ENCODE results near the gene MRPL9.

MRPL9 gene

DNA sequence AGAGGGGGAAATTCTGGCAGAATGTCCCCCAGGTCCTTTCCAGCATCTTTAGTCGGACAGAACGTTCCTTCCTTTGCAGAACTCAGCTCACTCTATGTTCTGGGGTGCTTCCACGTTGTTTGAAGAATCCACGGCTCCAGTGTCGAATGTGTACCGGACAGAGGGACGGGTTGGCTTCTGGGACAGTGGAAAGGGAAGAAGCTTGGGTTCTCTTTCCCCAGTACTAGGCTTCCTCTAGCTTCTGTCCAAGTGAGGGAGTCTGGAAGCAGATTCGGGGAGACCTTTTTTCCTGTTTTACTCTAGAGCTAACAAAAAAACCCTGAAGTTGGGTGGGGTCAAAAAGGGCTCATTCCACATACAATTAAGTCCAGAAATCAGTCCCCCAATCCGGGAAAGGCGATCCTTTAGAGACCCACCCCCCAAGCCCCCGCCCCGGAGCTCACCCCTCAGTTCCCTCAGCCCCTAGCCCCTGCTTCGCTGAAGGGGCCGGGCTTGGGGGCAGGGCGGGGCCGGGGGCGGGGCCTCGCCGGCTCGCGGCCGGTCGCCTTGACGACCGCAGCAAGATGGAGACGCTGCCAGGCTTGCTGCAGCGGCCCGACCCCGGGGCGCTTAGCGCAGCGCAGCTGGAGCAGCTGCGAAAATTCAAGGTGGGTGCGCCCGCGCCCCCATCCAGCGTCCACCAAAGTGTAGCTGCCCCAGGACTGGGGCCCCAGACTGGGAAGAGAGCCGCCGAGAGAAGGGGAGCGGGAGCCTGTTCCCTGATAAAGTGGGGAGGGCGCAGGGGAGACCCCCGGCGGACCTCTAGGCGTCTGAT, 42.1 kb downstream of the MRPL9 start, which contains the start of gene RIIAD1:
Gene RIIAD1 (plus strand): TSS at position 549 of the 814 bp plus-strand sequence. CDS start 15 bp downstream, at position 564.
- Histone ChIP-seq H2BK15ac (ENCODE audit: low read length) (peak within 1 kb of the TSS; percentile 6), H3K4me2 (ENCODE audit: insufficient read depth, low read length, poor library complexity, severe bottlenecking) (peak within 1 kb of the TSS; percentile 76), H3K23ac (ENCODE audit: low read depth, low read length, poor library complexity) (no peak within 1 kb of the TSS), H2BK5ac (ENCODE audit: low read length) (no peak within 1 kb of the TSS), H3K27me3 (ENCODE audit: control insufficient read depth in 3 of 3, insufficient read depth in 3 of 3, low read depth in 1 of 3, low read length in 3 of 3) (peaks cover 0 to 81% (median 14%) of the 10 kb centered on the region in 3 experiments), H2AK5ac (ENCODE audit: low read depth, low read length) (no peak within 1 kb of the TSS), H3K79me1 (ENCODE audit: low read depth, low read length) (no peaks in the 10 kb centered on the region), H3K4me1 (ENCODE audit: control insufficient read depth in 2 of 2, insufficient read depth in 1 of 2, low read depth in 1 of 2, low read length in 2 of 2) (peaks cover 17 to 24% of the 10 kb centered on the region in 2 donors), H4K91ac (ENCODE audit: low read depth, low read length, poor library complexity) (no peak within 1 kb of the TSS), H3K18ac (ENCODE audit: low read length) (no peak within 1 kb of the TSS), H3K36me3 (replicated peaks in 1 of 2; ENCODE audit: control insufficient read depth in 2 of 2, insufficient read depth in 2 of 2, low read length in 2 of 2) (no peaks in the 10 kb centered on the region), H3K27ac (replicated peaks; ENCODE audit: low read length) (no peak within 1 kb of the TSS), H2BK12ac (ENCODE audit: low read length) (no peak within 1 kb of the TSS), H3K4me3 (ENCODE audit: low read length in 2 of 2) (peak within 1 kb of the TSS; percentile 36 to 79), H3K14ac (ENCODE audit: low read length) (no peak within 1 kb of the TSS), H3K4ac (ENCODE audit: low read length) (no peak within 1 kb of the TSS), H4K8ac (ENCODE audit: low read depth, low read length) (no peak within 1 kb of the TSS), H2BK120ac (ENCODE audit: low read depth, low read length) (no peak within 1 kb of the TSS), H3K9ac (ENCODE audit: low read depth, low read length, poor library complexity) (no peak within 1 kb of the TSS), H2AFZ (ENCODE audit: low read length) (peak within 1 kb of the TSS; percentile 88), H3K9me3 (replicated peaks in 1 of 2; ENCODE audit: control insufficient read depth in 2 of 2, insufficient read depth in 1 of 2, low read depth in 1 of 2, low read length in 2 of 2) (peaks cover 0 to 5% of the 10 kb centered on the region in 2 donors)
- DNase-seq (ENCODE audit: low spot score): peak; percentile 69
- WGBS, 2 donors (ENCODE audit: extremely low coverage in 2 of 2, insufficient read length in 2 of 2, insufficient replicate concordance in 1 of 2): no CpG with 5 or more reads among the region's 44 CpGs

DNA sequence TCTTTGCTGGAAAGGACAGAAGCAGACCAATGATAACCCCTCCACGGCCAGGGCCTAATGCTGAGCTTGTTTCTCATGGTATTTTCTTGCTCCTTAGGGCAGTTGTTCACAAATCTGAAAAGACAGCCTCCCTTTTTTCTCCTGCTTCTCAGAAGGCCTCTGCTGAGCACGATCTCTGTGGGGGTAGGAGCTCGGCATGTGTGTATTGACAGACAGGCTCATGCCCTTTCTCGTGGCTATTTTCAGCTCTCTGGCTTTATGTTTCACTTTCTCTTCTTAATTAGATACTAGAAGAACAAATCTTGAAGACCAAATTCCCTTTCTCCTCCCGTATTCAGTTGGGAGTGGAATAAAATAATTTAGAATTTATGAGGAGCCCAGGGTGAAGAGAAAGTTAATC, 42.7 kb downstream of the MRPL9 start:
- no peak for DNase-seq (ENCODE audit: low spot score)
- Histone ChIP-seq H3K9me3 (replicated peaks in 1 of 2; ENCODE audit: control insufficient read depth in 2 of 2, insufficient read depth in 1 of 2, low read depth in 1 of 2, low read length in 2 of 2) (peaks cover 0 to 5% of the 10 kb centered on the region in 2 donors), H3K4me1 (ENCODE audit: control insufficient read depth in 2 of 2, insufficient read depth in 1 of 2, low read depth in 1 of 2, low read length in 2 of 2) (peaks cover 22 to 30% of the 10 kb centered on the region in 2 donors), H3K4ac (ENCODE audit: low read length) (no peak overlapping the region), H3K14ac (ENCODE audit: low read length) (no peak overlapping the region), H2BK120ac (ENCODE audit: low read depth, low read length) (no peak overlapping the region), H3K79me1 (ENCODE audit: low read depth, low read length) (no peaks in the 10 kb centered on the region), H2BK5ac (ENCODE audit: low read length) (no peak overlapping the region), H3K27ac (replicated peaks; ENCODE audit: low read length) (no peak overlapping the region), H4K91ac (ENCODE audit: low read depth, low read length, poor library complexity) (no peak overlapping the region), H2AK5ac (ENCODE audit: low read depth, low read length) (no peak overlapping the region), H2BK15ac (ENCODE audit: low read length) (no peak overlapping the region), H3K9ac (ENCODE audit: low read depth, low read length, poor library complexity) (no peak overlapping the region), H4K8ac (ENCODE audit: low read depth, low read length) (no peak overlapping the region), H3K18ac (ENCODE audit: low read length) (no peak overlapping the region), H3K4me3 (ENCODE audit: low read length in 2 of 2) (no peak overlapping the region), H3K23ac (ENCODE audit: low read depth, low read length, poor library complexity) (no peak overlapping the region), H2BK12ac (ENCODE audit: low read length) (no peak overlapping the region), H3K27me3 (ENCODE audit: control insufficient read depth in 3 of 3, insufficient read depth in 3 of 3, low read depth in 1 of 3, low read length in 3 of 3) (peaks cover 0 to 75% (median 14%) of the 10 kb centered on the region in 3 experiments), H2AFZ (ENCODE audit: low read length) (no peak overlapping the region), H3K36me3 (replicated peaks in 1 of 2; ENCODE audit: control insufficient read depth in 2 of 2, insufficient read depth in 2 of 2, low read length in 2 of 2) (no peaks in the 10 kb centered on the region), H3K4me2 (ENCODE audit: insufficient read depth, low read length, poor library complexity, severe bottlenecking) (peak overlapping the region; percentile 22)
- no CpG with 5 or more reads among the region's 5 CpGs for WGBS, 2 donors (ENCODE audit: extremely low coverage in 2 of 2, insufficient read length in 2 of 2, insufficient replicate concordance in 1 of 2)

DNA sequence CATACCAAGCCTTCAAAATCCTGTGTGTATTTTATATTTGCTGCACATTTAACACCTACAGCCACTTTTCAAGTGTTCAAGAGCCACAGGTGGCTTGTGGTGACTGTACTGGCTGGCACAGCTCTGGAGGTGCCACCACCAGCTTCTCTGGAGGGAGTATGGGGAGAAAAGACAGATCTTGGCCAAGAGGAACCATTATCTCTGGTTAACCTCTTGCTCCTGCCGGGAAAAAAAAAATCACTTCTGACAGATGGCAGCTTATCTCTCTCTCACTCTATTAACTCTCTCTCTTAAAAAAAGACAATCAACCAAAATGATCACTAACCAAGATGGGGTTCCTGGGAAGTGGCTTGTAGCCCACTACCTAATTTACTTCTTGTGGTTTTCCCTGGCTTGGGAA, 43.2 kb downstream of the MRPL9 start:
- H3K14ac ChIP-seq (ENCODE audit: low read length): no peak overlapping the region
- WGBS, 2 donors (ENCODE audit: extremely low coverage in 2 of 2, insufficient read length in 2 of 2, insufficient replicate concordance in 1 of 2): no CpG with 5 or more reads among the region's 1 CpG
- H3K4me1 ChIP-seq (ENCODE audit: control insufficient read depth in 2 of 2, insufficient read depth in 1 of 2, low read depth in 1 of 2, low read length in 2 of 2): peaks cover 27 to 34% of the 10 kb centered on the region in 2 donors
- no peak overlapping the region for H3K4ac ChIP-seq (ENCODE audit: low read length)
- H2BK15ac ChIP-seq (ENCODE audit: low read length): no peak overlapping the region
- no peak overlapping the region for H2AFZ ChIP-seq (ENCODE audit: low read length)
- no peak overlapping the region for H3K18ac ChIP-seq (ENCODE audit: low read length)
- no peak overlapping the region for H3K4me2 ChIP-seq (ENCODE audit: insufficient read depth, low read length, poor library complexity, severe bottlenecking)
- H2BK5ac ChIP-seq (ENCODE audit: low read length): no peak overlapping the region
- no peak for DNase-seq (ENCODE audit: low spot score)
- H4K91ac ChIP-seq (ENCODE audit: low read depth, low read length, poor library complexity): no peak overlapping the region
- H3K27me3 ChIP-seq (ENCODE audit: control insufficient read depth in 3 of 3, insufficient read depth in 3 of 3, low read depth in 1 of 3, low read length in 3 of 3): peaks cover 0 to 73% (median 14%) of the 10 kb centered on the region in 3 experiments
- H3K4me3 ChIP-seq (ENCODE audit: low read length in 2 of 2): no peak overlapping the region
- H3K23ac ChIP-seq (ENCODE audit: low read depth, low read length, poor library complexity): no peak overlapping the region
- no peak overlapping the region for H3K9ac ChIP-seq (ENCODE audit: low read depth, low read length, poor library complexity)
- no peaks in the 10 kb centered on the region for H3K36me3 ChIP-seq (replicated peaks in 1 of 2; ENCODE audit: control insufficient read depth in 2 of 2, insufficient read depth in 2 of 2, low read length in 2 of 2)
- no peak overlapping the region for H3K27ac ChIP-seq (replicated peaks; ENCODE audit: low read length)
- peaks cover 0 to 5% of the 10 kb centered on the region in 2 donors for H3K9me3 ChIP-seq (replicated peaks in 1 of 2; ENCODE audit: control insufficient read depth in 2 of 2, insufficient read depth in 1 of 2, low read depth in 1 of 2, low read length in 2 of 2)
- no peaks in the 10 kb centered on the region for H3K79me1 ChIP-seq (ENCODE audit: low read depth, low read length)
- H4K8ac ChIP-seq (ENCODE audit: low read depth, low read length): no peak overlapping the region
- H2AK5ac ChIP-seq (ENCODE audit: low read depth, low read length): no peak overlapping the region
- no peak overlapping the region for H2BK120ac ChIP-seq (ENCODE audit: low read depth, low read length)
- no peak overlapping the region for H2BK12ac ChIP-seq (ENCODE audit: low read length)

DNA sequence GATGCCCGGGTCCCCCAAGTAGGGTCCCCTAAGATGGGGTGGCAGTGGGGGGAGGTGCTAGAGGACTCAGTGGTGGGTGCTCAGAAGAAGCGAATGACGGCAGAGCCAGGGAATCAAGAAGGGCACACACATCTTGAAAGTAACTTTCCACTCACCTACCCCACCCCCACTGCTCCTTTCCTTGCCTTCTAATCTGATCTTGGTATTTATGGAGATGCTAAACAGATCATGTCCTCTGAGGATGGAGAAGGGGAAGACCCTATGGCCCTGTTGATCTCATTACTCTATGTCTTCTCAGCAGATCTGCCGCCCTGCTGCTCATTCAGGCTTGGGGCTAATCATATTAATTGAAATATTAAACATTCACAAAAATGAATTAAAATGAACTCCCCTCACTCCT, 44.6 kb downstream of the MRPL9 start:
- Histone ChIP-seq H3K18ac (ENCODE audit: low read length) (no peak overlapping the region), H3K9ac (ENCODE audit: low read depth, low read length, poor library complexity) (no peak overlapping the region), H4K91ac (ENCODE audit: low read depth, low read length, poor library complexity) (no peak overlapping the region), H3K4me2 (ENCODE audit: insufficient read depth, low read length, poor library complexity, severe bottlenecking) (no peak overlapping the region), H2BK12ac (ENCODE audit: low read length) (no peak overlapping the region), H3K9me3 (replicated peaks in 1 of 2; ENCODE audit: control insufficient read depth in 2 of 2, insufficient read depth in 1 of 2, low read depth in 1 of 2, low read length in 2 of 2) (peaks cover 0 to 5% of the 10 kb centered on the region in 2 donors), H2AFZ (ENCODE audit: low read length) (no peak overlapping the region), H3K4me1 (ENCODE audit: control insufficient read depth in 2 of 2, insufficient read depth in 1 of 2, low read depth in 1 of 2, low read length in 2 of 2) (peaks cover 31 to 38% of the 10 kb centered on the region in 2 donors), H2AK5ac (ENCODE audit: low read depth, low read length) (no peak overlapping the region), H3K27me3 (ENCODE audit: control insufficient read depth in 3 of 3, insufficient read depth in 3 of 3, low read depth in 1 of 3, low read length in 3 of 3) (peaks cover 0 to 68% (median 14%) of the 10 kb centered on the region in 3 experiments), H3K14ac (ENCODE audit: low read length) (no peak overlapping the region), H2BK5ac (ENCODE audit: low read length) (no peak overlapping the region), H3K36me3 (replicated peaks in 1 of 2; ENCODE audit: control insufficient read depth in 2 of 2, insufficient read depth in 2 of 2, low read length in 2 of 2) (no peaks in the 10 kb centered on the region), H3K23ac (ENCODE audit: low read depth, low read length, poor library complexity) (no peak overlapping the region), H2BK120ac (ENCODE audit: low read depth, low read length) (no peak overlapping the region), H3K4me3 (ENCODE audit: low read length in 2 of 2) (no peak overlapping the region), H2BK15ac (ENCODE audit: low read length) (no peak overlapping the region), H3K4ac (ENCODE audit: low read length) (no peak overlapping the region), H4K8ac (ENCODE audit: low read depth, low read length) (no peak overlapping the region), H3K79me1 (ENCODE audit: low read depth, low read length) (no peaks in the 10 kb centered on the region), H3K27ac (replicated peaks; ENCODE audit: low read length) (no peak overlapping the region)
- WGBS, 2 donors (ENCODE audit: extremely low coverage in 2 of 2, insufficient read length in 2 of 2, insufficient replicate concordance in 1 of 2): no CpG with 5 or more reads among the region's 4 CpGs
- DNase-seq (ENCODE audit: low spot score): no peak

Data from neuronal stem cell (in vitro differentiated cells).